ENCODE measurements around the gene AGAP1.

Gene AGAP1

DNA sequence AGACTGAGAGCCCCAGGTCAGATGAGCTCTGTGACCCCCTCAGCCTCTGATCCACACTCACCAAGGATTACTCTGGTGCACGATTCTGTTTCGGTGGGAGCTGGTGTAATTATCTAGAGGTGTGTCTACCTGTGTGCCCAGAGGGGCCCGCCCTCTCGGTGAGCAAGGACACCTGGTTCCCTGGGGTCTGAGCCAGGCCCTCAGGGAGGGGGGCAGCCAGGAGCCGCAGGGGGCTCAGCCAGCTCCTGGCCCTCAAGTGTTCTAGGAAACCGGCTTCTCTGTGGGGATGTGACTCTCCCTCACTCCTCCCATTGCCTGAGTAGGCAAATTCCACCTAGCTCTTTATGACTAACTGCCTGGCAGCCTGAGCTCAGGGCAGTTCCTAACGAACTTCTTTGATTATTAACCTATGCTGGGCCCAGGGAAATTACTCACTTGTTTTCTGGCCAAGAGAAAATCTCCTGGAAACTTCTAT lies 17.4 kb downstream of the AGAP1 start:
- DNase-seq, result no peak

DNA sequence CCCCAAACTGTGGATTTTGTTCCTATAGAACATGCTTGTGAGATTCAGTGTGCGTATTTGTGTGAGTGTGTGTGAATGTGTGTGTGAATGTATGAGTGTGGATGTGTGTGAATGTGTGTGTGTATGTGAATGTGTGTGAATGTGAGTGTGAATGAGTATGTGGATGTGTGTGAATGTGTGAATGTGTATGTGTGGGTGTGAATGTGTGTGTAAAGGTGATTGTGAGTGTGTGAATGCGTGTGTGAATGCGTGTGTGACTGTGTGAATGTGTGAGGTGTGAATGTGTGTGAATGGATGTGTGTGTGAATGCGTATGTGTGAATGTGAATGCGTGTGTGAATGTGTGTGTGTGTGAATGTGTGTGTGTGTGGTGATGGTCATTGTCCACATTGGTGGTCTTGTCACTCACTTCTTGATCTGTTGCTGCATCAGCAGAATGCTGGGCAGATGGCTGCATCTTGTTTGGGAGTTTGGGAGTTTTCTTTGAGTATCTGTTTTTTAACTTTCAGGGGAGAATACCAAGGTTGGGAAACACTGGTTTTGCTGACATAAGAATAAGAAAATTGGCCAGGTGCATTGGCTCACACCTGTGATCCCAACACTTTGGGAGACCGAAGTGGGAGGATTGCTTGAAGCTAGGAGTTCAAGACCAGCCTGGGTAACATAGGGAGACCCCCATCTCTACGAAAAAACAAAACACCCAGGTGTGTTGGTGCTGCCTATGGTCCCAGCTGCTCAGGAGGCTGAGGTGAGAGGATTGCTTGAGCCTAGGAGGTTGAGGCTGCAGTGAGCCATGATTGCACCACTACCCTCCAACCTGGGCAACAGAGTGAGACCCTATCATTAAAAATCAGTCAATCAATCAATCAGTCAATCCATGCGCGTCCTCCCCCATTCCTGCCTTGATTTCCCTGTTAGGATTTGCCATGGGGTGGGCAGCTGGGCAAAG lies 18.2 kb downstream of the AGAP1 start:
- DNase-seq, result no peak

DNA sequence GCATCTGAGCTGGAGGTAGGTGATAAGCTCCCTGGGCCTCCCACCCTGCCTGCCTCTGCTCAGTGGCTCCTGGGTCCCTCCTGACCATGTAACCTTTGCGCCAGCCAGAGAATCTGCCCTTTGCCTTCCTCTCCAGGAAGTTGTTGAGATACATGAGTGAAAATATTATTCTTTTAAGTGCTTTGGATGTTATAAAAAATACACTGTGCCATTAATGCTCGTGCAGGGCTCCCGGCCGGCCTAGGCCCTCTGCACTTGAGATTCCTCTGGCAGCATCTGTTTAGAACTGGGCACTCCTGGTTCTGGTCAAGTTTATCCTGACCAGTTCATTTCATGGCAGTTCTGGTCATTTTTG lies 18.8 kb downstream of the AGAP1 start:
- DNase-seq, result no peak

DNA sequence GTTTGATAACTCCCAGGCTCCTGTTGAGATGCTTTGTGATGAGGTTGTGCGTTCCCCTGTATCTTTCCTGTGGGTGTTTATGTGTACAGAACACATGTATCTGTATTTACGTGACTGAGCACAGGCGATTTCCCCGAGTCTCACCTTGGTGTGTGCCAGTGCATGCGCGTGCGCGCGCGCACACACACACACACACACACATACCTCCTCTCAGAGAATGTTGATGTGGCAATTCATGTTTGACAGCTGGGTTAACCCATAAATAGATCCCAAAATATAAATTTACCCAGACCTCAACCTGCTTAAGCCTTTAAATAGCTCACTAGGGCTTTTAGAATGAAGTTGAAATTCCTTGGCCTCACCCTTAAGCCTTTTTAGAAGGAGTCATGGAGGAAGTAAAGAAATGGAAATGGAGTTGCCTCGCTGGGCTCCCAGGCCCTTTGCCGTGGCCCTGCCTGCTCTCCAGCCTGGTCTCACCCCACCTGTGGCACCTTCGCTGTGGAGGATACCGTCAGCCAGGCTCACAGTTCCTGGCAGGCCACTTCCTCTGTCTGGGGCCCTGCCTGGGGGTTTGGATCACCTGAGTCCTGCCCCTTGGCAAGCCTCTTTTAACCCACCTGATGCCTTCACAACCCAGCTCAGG lies 20.3 kb downstream of the AGAP1 start:
- DNase-seq, result no peak

DNA sequence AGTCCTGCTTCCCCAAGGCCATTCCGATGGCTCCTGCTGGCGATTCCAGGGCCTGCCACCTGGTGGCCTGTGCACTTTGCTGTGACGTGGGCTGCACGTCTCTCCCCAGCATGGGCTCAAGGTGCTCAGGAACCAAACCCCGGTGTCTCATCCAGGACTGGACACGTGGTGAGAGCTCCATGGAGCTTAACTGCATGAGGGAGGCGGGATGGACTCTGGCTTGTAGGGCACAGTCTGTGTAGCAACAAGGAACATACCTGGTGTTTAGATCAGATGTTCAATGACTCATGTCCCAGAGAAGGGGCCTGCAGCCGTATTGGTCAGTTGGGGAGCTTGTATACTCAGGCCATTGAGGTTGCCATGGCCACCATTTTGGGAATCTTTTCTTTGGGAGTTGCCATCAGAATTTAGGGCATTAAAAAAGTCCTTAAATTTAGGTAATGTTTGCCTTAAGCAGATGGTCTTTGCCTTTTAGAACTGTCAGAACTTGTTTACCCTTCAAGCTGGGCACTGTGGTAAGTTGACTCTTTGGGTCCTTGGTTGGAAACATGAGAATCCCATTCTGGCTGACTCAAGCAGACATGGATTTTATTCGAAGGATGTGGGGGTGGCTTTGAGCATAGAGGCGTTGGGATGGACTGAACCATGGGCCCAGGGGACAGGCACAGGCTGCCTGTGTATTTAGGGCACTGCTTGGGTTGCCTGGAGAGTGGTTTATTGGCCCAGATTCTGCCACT lies 21.0 kb downstream of the AGAP1 start:
- no peak for DNase-seq

DNA sequence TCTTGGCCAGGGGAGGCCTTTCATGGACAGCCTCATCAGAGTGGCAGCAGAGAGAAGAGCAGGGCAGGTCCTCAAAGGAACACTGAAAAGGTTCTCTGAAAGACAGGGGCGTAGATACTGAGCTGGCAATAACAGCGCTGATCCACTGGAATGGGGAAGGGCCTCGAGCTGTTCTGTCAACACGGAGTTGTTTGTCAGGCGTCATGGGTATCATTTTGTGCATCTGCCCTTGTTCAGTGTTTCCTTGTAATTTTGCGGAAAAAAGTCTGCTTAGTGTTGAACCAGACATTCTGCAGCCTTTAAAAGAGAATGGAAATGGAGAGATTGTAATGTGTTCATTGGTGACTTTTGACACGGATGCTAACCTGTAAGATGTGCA lies 21.5 kb downstream of the AGAP1 start:
- no peak for DNase-seq

DNA sequence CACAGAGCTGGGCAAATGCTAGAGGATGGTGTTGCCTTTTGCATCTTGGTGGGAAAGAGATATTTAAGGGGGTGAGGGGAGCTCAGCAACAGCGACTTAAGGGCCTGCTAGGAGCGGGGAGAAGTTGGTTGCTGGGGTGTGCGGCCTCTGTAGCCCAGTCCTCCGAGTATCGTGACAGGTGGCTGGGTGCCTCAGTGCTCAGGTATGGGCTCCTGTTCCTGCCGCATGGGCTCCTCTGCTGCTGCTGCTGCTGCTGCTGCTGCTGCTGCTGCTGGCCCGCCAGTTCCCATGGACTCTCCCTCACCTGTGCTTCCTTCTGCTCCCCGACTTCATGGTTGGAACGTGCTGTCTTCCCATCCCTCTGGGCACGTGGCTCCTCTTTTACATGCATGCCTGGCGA lies 22.0 kb downstream of the AGAP1 start:
- no peak for DNase-seq

DNA sequence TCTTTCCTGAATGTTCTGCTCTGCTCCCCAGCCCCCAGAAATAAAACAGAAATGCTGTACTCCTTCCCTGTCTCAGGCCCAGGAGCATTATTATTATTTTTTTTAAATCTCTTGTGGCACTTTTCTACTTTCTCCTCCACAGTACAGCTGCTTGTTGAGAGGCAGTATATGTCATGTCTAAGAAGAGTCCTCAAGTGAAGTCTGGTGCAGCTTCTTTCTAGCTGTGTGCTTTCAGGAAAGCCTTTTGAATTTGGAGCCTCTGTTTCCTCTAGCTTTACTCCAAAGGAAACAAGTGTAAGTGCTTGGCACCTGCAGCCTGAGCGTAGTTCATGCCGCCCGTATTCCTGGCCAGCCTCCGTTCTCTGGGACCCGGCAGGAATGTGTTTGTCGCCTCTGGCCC lies 22.4 kb downstream of the AGAP1 start:
- no peak for DNase-seq

DNA sequence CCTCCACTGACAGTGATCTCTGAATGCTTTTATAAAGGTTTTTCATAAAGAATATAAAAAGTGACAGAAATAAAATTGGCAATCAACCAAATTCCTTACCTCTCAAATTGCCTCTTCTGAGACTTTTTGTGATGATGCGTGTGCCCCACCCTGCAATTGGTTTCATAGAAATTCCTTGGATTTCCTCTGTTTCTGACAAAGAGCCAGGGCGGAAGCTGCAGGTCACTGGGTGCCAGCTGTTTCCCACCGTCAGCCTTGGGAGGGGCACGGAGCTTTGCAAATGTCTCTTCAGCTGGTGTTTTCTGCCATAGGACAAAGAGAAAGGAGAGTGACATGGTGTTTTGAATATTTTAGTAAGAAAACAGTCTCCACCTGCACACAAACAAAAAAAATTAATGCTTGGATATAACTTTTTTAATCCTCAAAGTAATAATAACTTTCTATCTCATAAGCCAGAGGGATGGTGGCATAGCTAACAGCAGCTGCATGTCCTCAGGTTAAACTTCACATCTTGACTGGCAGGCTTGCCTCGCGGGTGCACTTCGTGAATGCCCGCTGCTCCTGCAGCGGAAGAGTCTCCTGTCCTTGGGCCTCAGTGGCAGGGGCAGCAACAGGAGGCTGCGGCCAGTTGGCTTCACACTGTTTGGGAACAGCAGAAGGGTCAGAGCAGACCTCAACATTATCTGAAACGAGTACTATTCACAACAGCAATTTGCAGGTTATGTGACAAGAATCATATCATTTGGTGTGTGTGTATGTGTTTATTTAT lies 24.7 kb downstream of the AGAP1 start:
- no peak for DNase-seq

DNA sequence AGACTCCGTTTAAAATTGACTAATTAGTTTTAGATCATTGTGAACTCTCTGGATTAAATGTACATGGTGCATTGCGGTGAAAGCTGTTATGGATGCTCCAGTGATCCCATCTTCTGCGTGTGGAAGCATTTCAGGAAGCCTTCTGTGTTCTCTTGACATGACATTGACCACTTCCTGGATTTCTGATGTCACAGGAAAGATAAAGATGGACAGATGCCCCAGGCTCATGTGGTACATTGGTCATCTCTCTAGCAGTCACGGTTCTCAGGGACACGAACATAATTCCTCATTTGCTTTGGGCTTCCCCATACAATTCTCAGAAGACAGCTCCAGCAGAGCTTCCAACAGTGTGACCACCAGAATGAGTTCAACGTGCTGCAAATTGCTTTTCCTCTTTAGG lies 26.9 kb downstream of the AGAP1 start:
- no peak for DNase-seq

DNA sequence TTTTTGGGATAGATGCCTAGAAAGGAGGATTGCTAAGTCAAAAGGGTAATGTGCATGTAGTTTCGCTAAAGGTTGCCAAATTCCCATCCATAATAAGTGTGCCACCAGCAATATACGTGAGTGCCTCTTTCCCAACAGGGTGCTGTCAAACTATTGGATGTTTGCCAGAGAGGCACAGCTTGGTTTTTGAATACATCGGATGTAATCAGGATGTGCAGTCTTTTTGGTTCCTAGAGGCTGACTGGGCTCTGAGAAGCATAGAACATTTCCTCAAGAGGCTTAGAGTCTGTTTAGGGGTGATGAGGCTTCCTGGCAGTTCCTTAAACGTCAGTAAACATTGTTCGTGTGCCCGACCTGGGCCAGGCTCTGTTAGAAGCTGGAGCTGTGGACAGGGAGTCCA lies 28.0 kb downstream of the AGAP1 start:
- no peak for DNase-seq

DNA sequence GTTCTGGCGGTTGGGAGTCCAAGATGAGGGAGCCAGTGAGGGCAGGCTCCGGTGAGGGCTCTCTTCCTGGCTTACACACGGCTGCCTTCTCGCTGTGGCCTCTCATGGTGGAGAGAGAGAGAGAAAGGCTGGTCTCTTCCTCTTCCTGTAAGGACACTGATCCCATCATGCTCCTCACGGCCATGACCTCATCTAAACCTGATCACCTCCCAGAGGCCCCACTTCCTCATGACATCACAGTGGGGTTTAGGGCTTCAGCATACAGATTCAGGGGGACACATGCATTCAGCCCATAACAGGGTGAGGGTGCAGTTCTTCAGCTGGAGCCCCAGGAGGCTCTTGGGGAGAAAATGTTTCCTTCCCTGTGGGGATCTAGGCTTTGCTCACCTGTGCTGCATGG lies 29.2 kb downstream of the AGAP1 start:
- no peak for DNase-seq

DNA sequence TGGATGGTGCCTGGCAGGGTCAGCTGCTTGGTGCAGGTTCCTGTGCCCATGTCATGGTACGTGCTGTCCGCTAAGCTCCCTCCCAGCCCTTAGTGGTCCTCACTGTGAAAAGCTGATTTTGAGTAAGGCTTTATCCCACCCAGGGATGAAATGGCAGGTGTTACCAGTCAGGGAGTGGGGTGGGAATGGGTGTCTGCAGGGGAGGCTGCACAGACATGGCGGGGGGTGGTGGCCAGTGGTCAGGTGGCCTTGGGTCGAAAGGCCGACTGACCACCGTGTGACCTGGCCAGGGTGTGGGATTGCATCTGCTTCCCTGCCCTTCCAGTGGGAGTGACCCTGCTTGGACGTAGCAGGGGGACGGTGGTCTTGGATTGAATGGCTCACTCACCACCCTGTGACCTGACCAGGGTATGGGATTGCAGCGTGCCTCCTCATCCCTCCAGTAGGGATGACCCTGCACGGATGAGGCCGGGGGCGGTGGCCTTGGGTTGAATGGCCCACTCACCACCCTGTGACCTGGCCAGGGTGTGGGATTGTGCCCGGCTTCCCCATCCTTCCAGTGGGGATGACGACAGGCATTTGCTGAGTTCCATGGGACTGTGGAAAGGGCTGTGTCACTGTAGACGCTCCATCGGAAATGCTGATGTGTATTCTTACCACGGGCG lies 29.8 kb downstream of the AGAP1 start:
- no peak for DNase-seq

DNA sequence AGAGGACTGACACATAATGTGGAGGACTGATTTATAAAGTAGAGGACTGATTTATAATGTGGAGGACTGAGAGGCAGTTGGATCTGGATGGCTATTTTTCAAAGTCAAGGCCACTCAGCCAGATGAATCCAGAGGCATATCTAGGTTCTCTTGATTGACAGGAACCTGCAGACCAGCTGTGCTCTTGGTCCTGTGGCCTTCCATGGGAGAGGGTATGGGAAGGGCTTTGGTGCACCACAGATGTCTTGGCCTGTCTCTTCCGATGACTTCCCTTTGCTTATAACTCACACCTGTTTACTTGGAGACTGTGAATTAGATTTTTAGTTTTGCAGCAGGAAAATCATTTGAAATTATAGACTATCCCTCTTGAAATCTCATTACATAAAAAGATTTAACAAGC lies 32.3 kb downstream of the AGAP1 start:
- DNase-seq, result no peak

DNA sequence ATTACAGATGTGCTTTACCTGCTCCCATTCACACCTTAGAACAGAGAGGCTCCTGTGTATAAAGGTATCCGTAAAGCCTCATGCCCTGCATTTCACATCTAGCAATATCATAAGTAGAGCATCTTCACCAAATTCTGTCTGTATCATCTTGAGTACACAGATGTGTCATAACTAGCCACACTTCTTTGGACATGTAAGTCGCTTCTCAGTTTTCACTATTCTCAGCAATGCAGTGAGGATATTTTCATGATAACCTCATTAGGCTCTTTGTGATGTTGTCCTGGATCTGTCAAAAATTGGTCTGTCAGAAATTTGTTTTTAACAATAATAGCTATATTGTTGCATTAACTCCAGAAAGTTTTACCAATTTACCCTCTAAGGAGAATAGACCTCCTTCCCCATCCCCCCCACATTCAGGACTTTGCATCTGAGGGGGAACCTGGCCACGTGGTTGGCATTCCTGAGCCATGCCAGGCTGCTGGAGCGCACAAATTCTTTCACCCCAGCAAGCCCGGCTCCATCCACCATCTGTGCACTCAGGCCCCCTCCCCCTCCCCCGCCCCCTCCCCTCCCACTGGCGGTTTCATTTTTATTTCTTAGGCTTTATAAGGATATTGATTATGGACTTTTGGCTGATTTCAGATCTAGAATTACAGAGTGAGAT lies 34.1 kb downstream of the AGAP1 start:
- no peak for DNase-seq

DNA sequence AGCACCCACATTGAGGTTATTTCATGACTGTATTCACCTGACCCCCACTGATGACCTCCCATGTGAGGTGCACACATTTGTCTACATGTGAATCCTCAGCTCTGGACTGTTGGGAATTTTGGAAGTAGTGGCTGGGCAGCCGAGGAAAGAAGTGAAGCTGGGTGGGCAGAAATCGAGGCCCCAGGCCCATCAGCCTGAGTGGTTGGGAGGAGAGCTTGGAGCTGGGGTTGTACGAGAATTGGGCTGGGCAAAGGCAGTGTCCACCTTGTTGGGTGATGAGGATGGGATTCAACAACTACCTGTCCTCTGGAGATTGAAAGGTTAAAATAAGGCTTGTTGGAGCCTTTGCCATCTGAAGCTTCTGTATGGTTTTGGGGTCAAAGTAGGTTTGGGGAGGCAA lies 35.8 kb downstream of the AGAP1 start:
- DNase-seq, result no peak

DNA sequence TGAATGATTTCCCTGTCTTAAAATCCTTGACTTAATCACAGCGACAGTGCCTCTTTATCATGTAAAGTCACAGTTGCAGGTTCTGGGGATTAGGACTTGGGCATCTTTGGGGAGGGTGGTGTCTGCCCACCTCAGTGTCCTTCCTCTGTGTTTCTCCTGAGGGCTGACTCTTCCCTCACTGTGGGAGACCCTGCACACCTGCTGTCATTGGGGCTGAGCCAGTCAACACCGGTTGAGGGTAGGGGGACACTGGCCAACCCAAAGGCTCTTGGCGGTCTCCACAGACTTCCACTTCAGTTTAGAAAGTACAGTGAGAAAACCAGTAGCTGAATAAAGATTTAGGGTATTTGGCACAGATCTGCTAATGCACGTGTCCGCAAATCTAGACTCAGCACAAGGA lies 36.9 kb downstream of the AGAP1 start:
- no peak for DNase-seq

DNA sequence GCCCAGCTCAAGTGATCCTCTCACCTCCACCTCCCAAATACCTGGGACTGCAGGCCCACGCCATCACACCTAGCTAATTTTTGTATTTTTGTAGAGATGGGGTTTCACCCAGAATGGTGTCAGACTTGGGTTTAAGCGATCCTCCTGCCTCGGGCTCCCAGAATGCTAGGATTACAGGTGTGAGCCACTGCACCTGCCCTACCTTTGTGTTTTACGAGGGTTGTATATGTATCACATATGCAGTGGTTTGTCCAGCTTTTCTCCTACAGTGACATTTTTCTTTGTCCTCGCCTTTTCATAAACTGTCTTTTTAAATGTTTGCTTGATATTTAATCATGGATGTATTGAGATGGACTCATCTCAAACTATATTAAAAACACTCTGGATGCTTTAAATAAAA lies 38.5 kb downstream of the AGAP1 start:
- no peak for DNase-seq

DNA sequence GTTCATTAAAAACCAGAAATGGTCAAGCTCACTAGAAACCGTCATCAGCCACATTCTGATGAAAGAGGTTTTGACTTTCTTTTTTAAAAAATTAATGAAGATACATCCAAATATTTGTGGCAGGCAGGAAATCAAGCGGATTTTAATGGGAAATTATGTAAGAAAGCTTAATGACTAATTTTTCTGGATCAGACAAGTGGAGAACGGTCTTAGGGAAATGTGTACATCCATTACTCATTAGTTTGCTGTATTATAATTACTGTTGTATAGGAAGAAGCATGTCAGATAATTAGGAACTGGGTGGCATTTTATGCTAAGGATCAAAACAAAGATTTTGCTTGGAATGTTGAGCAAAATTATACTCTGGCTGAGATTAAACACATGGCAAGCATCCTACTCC lies 39.4 kb downstream of the AGAP1 start:
- DNase-seq, result no peak

DNA sequence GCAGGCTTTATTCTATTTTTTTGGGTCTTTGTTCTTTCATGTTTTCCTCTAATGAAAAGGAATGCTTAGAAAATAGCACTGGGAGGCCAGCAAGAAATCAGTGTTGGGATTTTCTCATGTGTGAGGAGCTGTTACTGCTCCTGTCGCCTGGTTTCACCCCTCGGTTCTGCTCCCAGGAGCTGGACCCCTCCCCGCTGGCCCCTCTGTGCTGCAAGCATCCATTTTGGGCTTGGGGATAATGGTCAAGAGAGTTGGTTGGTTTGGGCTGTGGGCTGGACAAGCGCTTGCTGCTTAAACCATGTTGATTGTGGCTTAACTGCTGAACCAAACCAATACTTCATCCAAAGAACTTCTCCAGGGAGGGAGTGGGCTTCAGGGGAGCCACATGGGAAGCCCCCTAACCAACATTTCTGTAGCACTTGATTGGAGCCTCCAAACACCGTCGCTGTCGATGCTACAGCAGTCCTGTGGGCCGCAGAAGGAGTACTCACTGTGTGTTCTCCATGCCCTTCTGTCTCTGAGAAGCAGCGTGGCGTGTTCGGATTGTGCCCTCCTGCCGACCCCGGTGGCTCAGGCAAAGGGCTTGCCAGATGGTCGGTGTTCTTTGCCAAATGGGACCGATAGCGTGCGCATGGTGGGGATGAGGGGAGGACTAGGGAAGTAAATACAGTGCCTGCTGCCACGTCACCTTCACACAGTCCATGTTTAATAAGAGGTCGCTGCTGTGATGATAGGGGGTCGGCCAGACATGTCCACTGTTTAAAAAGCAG lies 40.0 kb downstream of the AGAP1 start:
- DNase-seq, result no peak
